Measurements from ENCODE around the gene GJD3. TPM values are rescaled to one million over a fixed set of nuclear protein-coding genes. Genes with fewer than 3 reads are reported as not detected.

GJD3 gene
- total and polyA plus RNA-seq, 12 donors: 0.65 to 6.2 (median 1.6) TPM

DNA sequence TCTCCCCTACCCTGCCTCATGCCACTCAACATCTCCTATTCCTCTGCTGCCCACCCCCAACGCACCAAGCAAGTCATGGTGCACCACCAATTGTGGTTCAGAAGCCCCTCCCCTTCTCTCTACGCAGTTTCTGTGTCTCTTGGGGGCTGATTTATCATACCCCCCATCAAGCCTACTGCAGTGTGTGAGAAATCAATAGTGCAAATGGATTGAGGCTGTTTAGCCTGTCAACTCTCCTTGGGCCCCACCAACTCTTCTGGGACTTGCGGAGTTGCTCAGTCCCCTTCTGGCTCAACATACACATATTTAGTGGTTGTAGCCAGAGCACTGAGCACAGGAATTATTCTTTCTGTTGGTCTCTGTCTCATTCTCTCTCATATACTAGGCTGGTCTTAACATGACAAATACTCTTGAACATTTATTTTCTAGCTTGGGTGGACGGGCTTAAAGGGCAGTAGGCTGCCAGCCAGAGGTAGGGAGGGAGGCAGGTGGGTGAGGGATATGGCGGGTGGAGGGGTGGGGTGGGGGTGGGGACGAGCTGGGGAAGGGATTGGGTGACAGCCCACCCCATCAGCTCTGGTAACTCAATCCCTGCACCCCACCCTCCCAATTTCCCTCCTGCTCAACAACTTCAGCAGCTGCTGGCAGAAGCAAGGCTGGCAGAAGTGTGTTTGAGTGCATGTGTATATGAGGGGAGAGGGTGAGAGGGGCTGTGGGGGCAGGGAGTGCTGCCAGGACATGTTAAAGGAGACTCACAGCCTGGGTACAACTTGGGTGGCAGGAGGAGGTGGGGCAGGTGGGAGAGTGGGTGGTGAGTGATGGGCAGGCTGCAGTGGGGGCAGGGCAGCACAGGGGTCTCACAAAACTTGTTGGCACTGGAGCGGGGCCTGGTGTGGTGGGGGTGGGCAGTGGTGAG lies 50.6 kb downstream of the GJD3 start:
- peak overlapping the region in 9 of 10 donors; percentile 76 to 98 (median 97) for H3K27ac ChIP-seq
- no peak overlapping the region for H3K4me3 ChIP-seq
- ATAC-seq: no peak
- peaks cover 55 to 96% (median 90%) of the 10 kb centered on the region in 9 donors for H3K4me1 ChIP-seq
- H3K36me3 ChIP-seq: no peaks in the 10 kb centered on the region
- no peak for TF ChIP-seq CTCF (IDR thresholded peaks at IDR 0.05)
- H3K9me3 ChIP-seq: no peaks in the 10 kb centered on the region
- intact Hi-C loops (cut with DNase I): loop anchor here in 1 of 10 donors (5.0 kb wide), 1 partner anchor 33 kb away; no protein-coding TSS in a partner anchor
- 58 to 67% methylated on average over 7 of the region's 7 CpGs for WGBS, 2 donors
- no peaks in the 10 kb centered on the region for H3K27me3 ChIP-seq
- no peak for DNase-seq

Other genes with a start within 250 kb of the GJD3 start
- gene MSL1, start 242.8 kb downstream of the GJD3 start, total RNA-seq: 10 to 100 TPM; 26.3 to 57.4 (median 37.7) TPM
- gene MSL1, start 242.8 kb downstream of the GJD3 start, polyA plus RNA-seq: 10 to 100 TPM; 45.5 to 65.0 TPM
- 10 to 100 TPM; 39.9 to 56.8 (median 43.7) TPM for gene CASC3, start 224.2 kb downstream of the GJD3 start, total RNA-seq
- 10 to 100 TPM; 21.3 to 41.0 TPM for gene CASC3, start 224.2 kb downstream of the GJD3 start, polyA plus RNA-seq
- 1 to 10 TPM; 2.2 to 5.7 (median 3.2) TPM for gene RAPGEFL1, start 187.3 kb downstream of the GJD3 start, total RNA-seq
- gene RAPGEFL1, start 187.3 kb downstream of the GJD3 start, polyA plus RNA-seq: 10 to 100 TPM in 1 of 2 donors, 1 to 10 TPM in 1; 2.9 to 21.9 TPM
- gene WIPF2, start 145.4 kb downstream of the GJD3 start, total RNA-seq: 10 to 100 TPM in 8 of 10 donors, 1 to 10 TPM in 2; 8.1 to 16.0 (median 12.8) TPM
- 1 to 10 TPM; 5.1 to 8.4 TPM for gene WIPF2, start 145.4 kb downstream of the GJD3 start, polyA plus RNA-seq
- 1 to 10 TPM in 4 of 10 donors, under 1 TPM in 6; 0.49 to 3.0 (median 0.86) TPM for gene CDC6, start 76.9 kb downstream of the GJD3 start, total RNA-seq
- gene CDC6, start 76.9 kb downstream of the GJD3 start, polyA plus RNA-seq: 1 to 10 TPM in 1 of 2 donors, under 1 TPM in 1; 0.66 to 1.8 TPM
- gene RARA, start 55.6 kb downstream of the GJD3 start, total RNA-seq: 10 to 100 TPM; 11.2 to 34.0 (median 18.3) TPM
- 10 to 100 TPM; 19.0 to 20.8 TPM for gene RARA, start 55.6 kb downstream of the GJD3 start, polyA plus RNA-seq
- 10 to 100 TPM in 1 of 10 donors, 1 to 10 TPM in 4, under 1 TPM in 5; 0.17 to 20.0 (median 1.0) TPM for gene TOP2A, start 53.2 kb upstream of the GJD3 start, total RNA-seq
- gene TOP2A, start 53.2 kb upstream of the GJD3 start, polyA plus RNA-seq: 1 to 10 TPM in 1 of 2 donors, under 1 TPM in 1; 0.28 to 1.5 TPM
- gene IGFBP4, start 78.7 kb upstream of the GJD3 start, total RNA-seq: 100 to 1,000 TPM in 6 of 10 donors, 10 to 100 TPM in 4; 65.1 to 301 (median 123) TPM
- 100 to 1,000 TPM; 224 to 295 TPM for gene IGFBP4, start 78.7 kb upstream of the GJD3 start, polyA plus RNA-seq
- gene TNS4, start 136.9 kb upstream of the GJD3 start, total RNA-seq: under 1 TPM in 1 of 10 donors, not detected in 9; 0.62 TPM
- gene TNS4, start 136.9 kb upstream of the GJD3 start, polyA plus RNA-seq: under 1 TPM in 1 of 2 donors, not detected in 1; 0.01 TPM
- 1 to 10 TPM in 1 of 10 donors, under 1 TPM in 3, not detected in 6; 0.10 to 1.7 (median 0.48) TPM for gene CCR7, start 200.7 kb upstream of the GJD3 start, total RNA-seq
- gene CCR7, start 200.7 kb upstream of the GJD3 start, polyA plus RNA-seq: under 1 TPM in 1 of 2 donors, not detected in 1; 0.46 TPM